Neuronal stem cell (in vitro differentiated cells): ENCODE data around the gene POU2F3.

ENCODE experiments used
- DNase-seq: peaks from one replicate; pipeline ENCODE4 v3.0.0-alpha.2; 2013; ENCODE audit warnings: low spot score
- H2AFZ ChIP-seq: one replicate; pipeline ENCODE4 v1.6.1; 2013; ENCODE audit warnings: mild to moderate bottlenecking, low read length, inconsistent platforms
- H2AK5ac ChIP-seq: 2 replicates; pipeline ENCODE4 v1.6.1; 2013; ENCODE audit warnings: low read depth, mild to moderate bottlenecking, inconsistent platforms, low read length, moderate library complexity, mixed read lengths
- H2BK120ac ChIP-seq: 2 replicates; pipeline ENCODE4 v1.6.1; 2013; ENCODE audit warnings: low read depth, mild to moderate bottlenecking, inconsistent platforms, low read length, moderate library complexity, mixed read lengths
- H2BK12ac ChIP-seq: one replicate; pipeline ENCODE4 v1.6.1; 2013; ENCODE audit warnings: low read length, inconsistent platforms
- H2BK15ac ChIP-seq: 2 replicates; pipeline ENCODE4 v1.6.1; 2013; ENCODE audit warnings: mild to moderate bottlenecking, low read length, inconsistent platforms, mixed read lengths
- H2BK5ac ChIP-seq: one replicate; pipeline ENCODE4 v1.6.1; 2013; ENCODE audit warnings: inconsistent platforms, mild to moderate bottlenecking, low read length, moderate library complexity
- H3K14ac ChIP-seq: one replicate; pipeline ENCODE4 v1.6.1; 2013; ENCODE audit warnings: low read length, inconsistent platforms
- H3K18ac ChIP-seq: 2 replicates; pipeline ENCODE4 v1.6.1; 2013; ENCODE audit warnings: low read length, inconsistent platforms
- H3K23ac ChIP-seq: 2 replicates; pipeline ENCODE4 v1.6.1; 2013; ENCODE audit warnings: low read depth, mild to moderate bottlenecking, mixed read lengths, low read length, inconsistent platforms; ENCODE audit not compliant: poor library complexity
- H3K27ac ChIP-seq: replicated peaks from 3 replicates; pipeline ENCODE4 v1.5.1; 2013; ENCODE audit warnings: low read length, inconsistent platforms
- H3K27me3 ChIP-seq, 3 experiments: 2 replicates each; pipeline ENCODE4 v1.6.1; 2013; ENCODE audit warnings: low read length in 3 of 3, mild to moderate bottlenecking in 2 of 3, inconsistent platforms in 1 of 3, low read depth in 1 of 3, mixed read lengths in 1 of 3, moderate library complexity in 1 of 3; ENCODE audit not compliant: control insufficient read depth in 3 of 3, insufficient read depth in 3 of 3
- H3K36me3 ChIP-seq, 2 donors: replicated peaks in 1 of 2; 2 replicates each; pipeline ENCODE4 v1.6.1; 2013; ENCODE audit warnings: low read length in 2 of 2; ENCODE audit not compliant: control insufficient read depth in 2 of 2, insufficient read depth in 2 of 2
- H3K4ac ChIP-seq: 2 replicates; pipeline ENCODE4 v1.6.1; 2013; ENCODE audit warnings: inconsistent platforms, mild to moderate bottlenecking, low read length, moderate library complexity
- H3K4me1 ChIP-seq, 2 donors: 1 replicate in 1 of 2; 2 replicates in 1 of 2; pipeline ENCODE4 v1.6.1; 2013; ENCODE audit warnings: low read length in 2 of 2, low read depth in 1 of 2; ENCODE audit not compliant: control insufficient read depth in 2 of 2, insufficient read depth in 1 of 2
- H3K4me2 ChIP-seq: one replicate; pipeline ENCODE4 v1.6.1; 2013; ENCODE audit warnings: mild to moderate bottlenecking, low read length, inconsistent platforms; ENCODE audit not compliant: insufficient read depth, poor library complexity, severe bottlenecking
- H3K4me3 ChIP-seq, 2 donors: 2 replicates each; pipeline ENCODE4 v1.5.1; 2013; ENCODE audit warnings: low read length in 2 of 2, mild to moderate bottlenecking in 2 of 2, inconsistent platforms in 1 of 2, moderate library complexity in 1 of 2
- H3K79me1 ChIP-seq: one replicate; pipeline ENCODE4 v1.6.1; 2013; ENCODE audit warnings: low read depth, mild to moderate bottlenecking, inconsistent platforms, low read length, moderate library complexity
- H3K9ac ChIP-seq: one replicate; pipeline ENCODE4 v1.6.1; 2013; ENCODE audit warnings: mild to moderate bottlenecking, low read depth, low read length, inconsistent platforms; ENCODE audit not compliant: poor library complexity
- H3K9me3 ChIP-seq, 2 donors: replicated peaks in 1 of 2; 2 replicates each; pipeline versions ENCODE3 to v1.6.1; 2013; ENCODE audit warnings: low read length in 2 of 2, mild to moderate bottlenecking in 2 of 2, inconsistent platforms in 1 of 2, low read depth in 1 of 2, mixed read lengths in 1 of 2, moderate library complexity in 1 of 2; ENCODE audit not compliant: control insufficient read depth in 2 of 2, insufficient read depth in 1 of 2
- H4K8ac ChIP-seq: one replicate; pipeline ENCODE4 v1.6.1; 2013; ENCODE audit warnings: low read depth, mild to moderate bottlenecking, inconsistent platforms, low read length, moderate library complexity
- H4K91ac ChIP-seq: one replicate; pipeline ENCODE4 v1.6.1; 2013; ENCODE audit warnings: low read length, low read depth, mild to moderate bottlenecking, inconsistent platforms; ENCODE audit not compliant: poor library complexity
- WGBS, 2 donors: extraction: QIAGEN DNeasy Blood & Tissue Kit; methylation state at CpG; one replicate each; pipeline ENCODE4 v1.1.7; 2013; ENCODE audit warnings: missing lambda C conversion rate in 2 of 2, mixed read lengths in 1 of 2; ENCODE audit not compliant: insufficient read length in 2 of 2, insufficient replicate concordance in 1 of 2; ENCODE audit errors: extremely low coverage in 2 of 2; 5-methylcytosine and 5-hydroxymethylcytosine counted together

The POU2F3 gene

DNA sequence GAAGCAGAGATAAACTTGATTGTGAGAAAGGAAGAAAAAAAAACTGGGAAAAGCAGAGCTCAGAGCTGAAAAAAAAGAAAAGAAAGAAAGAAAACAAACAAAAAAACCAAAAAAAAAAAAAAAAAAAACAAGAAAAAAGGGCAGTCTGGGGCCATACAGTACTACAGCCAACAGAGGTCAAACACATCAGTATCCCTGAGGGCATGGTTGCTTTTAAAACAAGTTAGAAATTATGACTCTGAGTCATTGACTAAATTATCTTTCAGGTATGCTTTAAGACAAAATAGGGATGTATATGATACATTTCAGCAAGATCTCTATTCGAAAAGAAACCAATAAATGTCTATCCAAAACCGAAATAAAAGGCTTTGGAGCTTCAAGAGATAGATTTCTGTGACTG lies 48.1 kb downstream of the POU2F3 start:
- Histone ChIP-seq H3K9ac (no peak overlapping the region), H3K18ac (no peak overlapping the region), H2BK15ac (no peak overlapping the region), H3K4me2 (no peak overlapping the region), H4K91ac (no peak overlapping the region), H3K9me3 (no peaks in the 10 kb centered on the region), H2BK120ac (no peak overlapping the region), H2BK5ac (no peak overlapping the region), H3K4ac (no peak overlapping the region), H4K8ac (no peak overlapping the region), H3K27ac (no peak overlapping the region), H2AFZ (no peak overlapping the region), H3K4me1 (no peaks in the 10 kb centered on the region), H2AK5ac (no peak overlapping the region), H2BK12ac (no peak overlapping the region), H3K27me3 (peaks cover 0 to 60% (median 0%) of the 10 kb centered on the region in 3 experiments), H3K4me3 (no peak overlapping the region), H3K14ac (no peak overlapping the region), H3K79me1 (no peaks in the 10 kb centered on the region), H3K23ac (no peak overlapping the region), H3K36me3 (no peaks in the 10 kb centered on the region)
- DNase-seq: no peak
- WGBS, 2 donors: no CpG with 5 or more reads among the region's 2 CpGs

DNA sequence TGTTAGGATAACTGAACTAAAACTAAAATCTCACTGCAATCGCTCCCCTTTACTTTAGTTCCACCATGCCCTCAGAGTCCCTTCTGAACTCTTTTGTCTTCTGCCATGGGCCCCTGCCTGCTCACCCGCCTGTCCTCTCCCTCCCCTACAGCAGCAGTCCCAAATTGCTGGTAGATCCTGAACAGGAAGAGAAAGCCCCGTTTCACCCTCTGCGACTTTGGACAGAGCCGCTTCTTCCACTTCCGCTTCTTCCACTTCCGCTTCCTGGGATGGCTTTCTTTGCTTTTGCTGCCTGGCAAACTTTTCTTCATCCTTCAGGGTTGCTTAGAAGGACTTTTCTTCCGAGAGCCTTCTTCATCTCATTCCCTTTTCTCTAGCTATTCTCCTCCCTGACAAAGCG lies 49.5 kb downstream of the POU2F3 start:
- no peak for DNase-seq
- Histone ChIP-seq H3K9ac (no peak overlapping the region), H3K79me1 (no peaks in the 10 kb centered on the region), H3K18ac (no peak overlapping the region), H3K14ac (no peak overlapping the region), H2BK5ac (no peak overlapping the region), H3K4me3 (no peak overlapping the region), H2AK5ac (no peak overlapping the region), H3K23ac (no peak overlapping the region), H4K91ac (no peak overlapping the region), H3K27me3 (peaks cover 0 to 72% (median 0%) of the 10 kb centered on the region in 3 experiments), H3K36me3 (no peaks in the 10 kb centered on the region), H3K4ac (no peak overlapping the region), H3K9me3 (no peaks in the 10 kb centered on the region), H2BK15ac (no peak overlapping the region), H4K8ac (no peak overlapping the region), H2BK12ac (no peak overlapping the region), H3K4me2 (no peak overlapping the region), H3K4me1 (no peaks in the 10 kb centered on the region), H2AFZ (no peak overlapping the region), H3K27ac (no peak overlapping the region), H2BK120ac (no peak overlapping the region)
- no CpG with 5 or more reads among the region's 9 CpGs for WGBS, 2 donors

DNA sequence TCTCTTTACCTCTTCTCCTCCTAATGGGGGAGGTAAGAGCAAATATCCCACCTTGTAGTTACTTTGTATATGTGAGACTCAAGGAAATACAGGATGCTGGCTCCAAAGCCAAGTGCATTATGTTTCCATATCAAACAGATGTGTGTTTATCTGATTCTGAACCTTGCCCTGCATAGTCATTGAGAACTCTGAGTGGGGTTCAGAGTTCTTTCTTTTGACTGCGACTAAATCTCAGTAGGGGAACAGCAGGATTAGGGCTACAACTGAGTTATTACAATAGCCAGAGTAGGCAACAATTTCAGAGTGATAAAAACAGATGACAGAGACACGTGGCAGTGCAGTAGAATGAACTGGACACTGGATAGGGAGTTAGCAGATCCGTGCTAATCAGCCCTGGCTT lies 51.0 kb downstream of the POU2F3 start:
- H3K9me3 ChIP-seq: no peaks in the 10 kb centered on the region
- H2BK120ac ChIP-seq: no peak overlapping the region
- DNase-seq: no peak
- no peak overlapping the region for H3K14ac ChIP-seq
- no peak overlapping the region for H3K27ac ChIP-seq
- no peak overlapping the region for H2AK5ac ChIP-seq
- H3K9ac ChIP-seq: no peak overlapping the region
- H2BK12ac ChIP-seq: no peak overlapping the region
- no peak overlapping the region for H4K91ac ChIP-seq
- no peak overlapping the region for H2BK5ac ChIP-seq
- no peak overlapping the region for H3K18ac ChIP-seq
- no CpG with 5 or more reads among the region's 3 CpGs for WGBS, 2 donors
- H3K4me2 ChIP-seq: no peak overlapping the region
- no peaks in the 10 kb centered on the region for H3K4me1 ChIP-seq
- peaks cover 0 to 75% (median 0%) of the 10 kb centered on the region in 3 experiments for H3K27me3 ChIP-seq
- no peak overlapping the region for H2BK15ac ChIP-seq
- H3K4me3 ChIP-seq: no peak overlapping the region
- no peak overlapping the region for H3K23ac ChIP-seq
- no peak overlapping the region for H4K8ac ChIP-seq
- H3K4ac ChIP-seq: no peak overlapping the region
- no peaks in the 10 kb centered on the region for H3K79me1 ChIP-seq
- no peak overlapping the region for H2AFZ ChIP-seq
- no peaks in the 10 kb centered on the region for H3K36me3 ChIP-seq

DNA sequence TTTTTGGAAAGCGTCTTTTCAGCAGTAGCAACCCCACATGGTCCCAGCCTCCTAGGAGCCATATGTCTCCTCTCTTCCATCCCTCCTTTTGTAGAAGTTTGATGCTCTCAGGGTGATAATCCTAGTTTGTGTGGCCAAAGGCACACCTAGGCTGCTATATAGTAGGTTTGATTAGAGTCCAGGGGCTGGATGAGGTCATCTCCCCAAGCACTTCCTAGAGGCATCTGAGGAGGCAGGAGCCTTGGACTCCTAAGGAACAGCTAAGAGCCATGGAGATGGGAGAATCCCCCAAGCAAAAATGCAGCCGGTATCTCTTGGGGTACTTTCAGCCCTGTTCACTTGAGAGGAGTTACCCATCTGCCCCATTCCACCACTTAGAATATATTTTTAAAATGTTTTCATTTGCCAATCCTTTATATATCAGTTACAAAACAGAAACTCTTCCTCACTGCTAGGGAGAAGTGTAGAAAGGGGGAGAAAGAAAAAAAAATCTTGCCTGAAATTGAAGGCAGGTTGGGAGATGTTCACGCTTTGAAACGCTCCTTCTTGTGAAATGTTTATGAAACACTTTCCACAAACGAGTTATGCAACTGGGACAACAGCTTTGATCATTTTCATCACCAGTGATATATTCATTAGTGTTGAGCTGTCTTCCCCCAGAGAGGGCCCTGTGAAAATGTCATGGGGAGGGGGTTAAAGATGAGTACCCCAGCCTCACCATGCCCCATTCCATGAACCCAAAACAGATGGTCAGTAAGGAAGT lies 53.3 kb downstream of the POU2F3 start:
- Histone ChIP-seq H3K4me2 (no peak overlapping the region), H2BK12ac (no peak overlapping the region), H3K9ac (no peak overlapping the region), H2BK15ac (no peak overlapping the region), H4K8ac (no peak overlapping the region), H2AK5ac (no peak overlapping the region), H3K4me1 (no peaks in the 10 kb centered on the region), H3K27me3 (peaks cover 0 to 72% (median 0%) of the 10 kb centered on the region in 3 experiments), H3K9me3 (no peaks in the 10 kb centered on the region), H3K4me3 (no peak overlapping the region), H3K23ac (no peak overlapping the region), H3K36me3 (no peaks in the 10 kb centered on the region), H2BK120ac (no peak overlapping the region), H3K4ac (no peak overlapping the region), H3K14ac (no peak overlapping the region), H4K91ac (no peak overlapping the region), H2BK5ac (no peak overlapping the region), H3K27ac (no peak overlapping the region), H2AFZ (no peak overlapping the region), H3K18ac (no peak overlapping the region), H3K79me1 (no peaks in the 10 kb centered on the region)
- WGBS, 2 donors: no CpG with 5 or more reads among the region's 5 CpGs
- no peak for DNase-seq
